ENCODE data around the gene PLD2.

PLD2 gene

DNA sequence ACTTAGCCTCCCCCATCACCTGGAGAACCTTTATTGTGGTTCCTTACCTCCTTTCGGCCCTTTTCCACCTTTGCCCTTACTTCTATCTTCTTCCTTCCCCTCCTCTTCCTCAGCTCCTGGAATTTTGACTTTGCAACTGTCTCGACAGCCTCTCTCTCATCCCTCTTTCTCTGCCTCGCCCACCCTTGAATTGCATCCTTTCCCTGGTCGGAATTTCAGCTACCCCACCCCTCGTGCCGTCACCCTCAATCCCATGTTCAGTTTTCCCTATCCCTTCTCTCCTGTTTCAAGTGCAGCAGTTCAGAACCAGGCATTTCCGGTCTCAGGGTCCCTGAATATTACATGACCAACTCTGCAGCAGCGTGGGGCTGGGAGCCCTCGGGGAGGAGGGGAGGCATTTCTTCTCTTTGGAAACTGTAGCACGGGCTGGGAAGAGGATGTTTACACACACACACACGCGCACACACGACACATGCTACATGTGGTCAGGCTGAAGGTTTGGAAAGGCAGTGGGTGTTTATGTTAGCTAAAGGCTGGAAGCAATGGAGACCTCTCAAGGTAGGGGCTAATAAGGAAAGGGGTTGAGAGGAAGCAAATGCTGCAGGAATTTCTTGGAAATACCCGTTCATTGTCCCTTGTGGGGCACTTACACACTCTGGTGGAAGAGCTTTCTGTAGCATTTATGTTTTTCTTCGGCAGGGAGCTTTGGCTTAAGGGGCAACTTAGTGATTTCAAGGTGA lies 27.2 kb downstream of the PLD2 start:
- no peak for DNase-seq (ENCODE audit: low read depth)

DNA sequence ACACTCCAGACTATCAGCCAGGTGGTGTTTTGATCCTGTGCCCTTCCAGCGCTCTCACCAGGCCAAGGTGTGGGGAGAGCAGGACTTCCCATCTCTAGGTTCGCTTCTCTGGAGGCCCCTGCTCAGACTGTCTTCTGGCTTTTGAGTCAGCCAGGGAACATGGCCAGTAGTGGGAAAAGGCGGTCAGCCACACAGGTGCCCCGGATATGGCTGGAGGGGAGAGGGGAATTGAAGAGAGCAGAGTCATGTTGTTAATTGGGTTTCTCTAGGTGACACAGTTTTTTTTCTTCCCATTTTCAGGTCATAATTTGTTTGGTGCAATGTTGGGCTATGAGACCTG lies 27.7 kb downstream of the PLD2 start:
- no peak for DNase-seq (ENCODE audit: low read depth)

DNA sequence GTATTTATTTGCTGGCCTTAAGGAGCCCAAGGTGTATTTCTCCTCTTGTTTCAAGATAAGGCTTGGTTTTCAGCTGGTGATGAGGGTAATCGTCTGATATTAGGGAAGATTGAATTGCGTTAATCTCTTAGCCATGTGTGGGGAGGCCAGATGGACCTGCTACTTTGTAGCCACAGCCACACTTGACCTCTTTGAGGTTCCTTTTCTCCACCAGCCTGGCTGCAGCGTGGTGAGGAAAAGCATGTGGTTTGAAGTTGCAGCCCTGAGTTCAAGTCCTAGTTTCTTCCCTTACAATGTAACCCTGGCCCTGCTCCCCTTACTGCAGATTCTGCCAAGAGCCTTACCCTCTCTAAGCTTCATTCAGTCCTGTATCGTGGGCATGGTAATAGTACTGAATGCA lies 29.3 kb downstream of the PLD2 start:
- DNase-seq (ENCODE audit: low read depth), result no peak

DNA sequence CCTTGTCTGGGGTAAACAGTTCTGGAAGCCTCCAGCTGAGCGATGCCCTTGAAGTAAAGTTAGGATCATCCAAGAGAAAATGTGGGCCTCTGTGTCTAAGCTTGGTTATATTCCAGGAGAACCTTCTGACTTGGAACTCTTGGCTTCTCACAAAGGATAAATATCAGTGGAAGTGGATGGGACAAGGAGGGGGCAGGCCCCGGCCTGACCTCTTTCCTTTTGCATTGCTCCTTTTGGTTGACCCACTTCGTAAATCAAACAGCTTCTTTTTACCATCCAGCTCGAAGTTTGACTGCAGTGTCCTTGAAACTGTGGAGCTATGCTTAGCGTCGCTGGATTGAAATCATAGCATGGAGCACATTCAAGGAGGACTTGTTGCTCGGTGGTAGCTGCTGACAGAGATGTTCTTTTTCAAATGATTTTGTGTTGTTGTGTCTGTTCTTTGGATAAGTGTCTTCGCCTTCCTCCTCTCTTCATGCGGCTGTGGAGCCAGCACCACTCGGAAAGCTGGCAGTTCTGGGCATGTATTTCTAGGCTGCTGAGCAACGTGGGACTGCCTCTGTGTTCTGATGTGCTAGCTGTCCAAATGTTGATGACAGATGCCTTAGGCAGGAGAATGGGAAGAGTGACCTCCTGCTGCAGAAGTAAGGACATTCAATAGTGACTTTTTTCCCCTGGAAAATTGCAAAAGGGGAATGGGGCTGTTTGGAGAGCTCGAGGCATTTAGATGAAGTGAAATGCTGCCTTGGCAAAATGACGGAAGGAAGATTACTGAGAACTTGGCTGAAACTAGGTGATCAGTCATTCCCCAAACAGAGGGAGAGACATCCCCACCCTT lies 30.7 kb downstream of the PLD2 start:
- DNase-seq (ENCODE audit: low read depth), result no peak

DNA sequence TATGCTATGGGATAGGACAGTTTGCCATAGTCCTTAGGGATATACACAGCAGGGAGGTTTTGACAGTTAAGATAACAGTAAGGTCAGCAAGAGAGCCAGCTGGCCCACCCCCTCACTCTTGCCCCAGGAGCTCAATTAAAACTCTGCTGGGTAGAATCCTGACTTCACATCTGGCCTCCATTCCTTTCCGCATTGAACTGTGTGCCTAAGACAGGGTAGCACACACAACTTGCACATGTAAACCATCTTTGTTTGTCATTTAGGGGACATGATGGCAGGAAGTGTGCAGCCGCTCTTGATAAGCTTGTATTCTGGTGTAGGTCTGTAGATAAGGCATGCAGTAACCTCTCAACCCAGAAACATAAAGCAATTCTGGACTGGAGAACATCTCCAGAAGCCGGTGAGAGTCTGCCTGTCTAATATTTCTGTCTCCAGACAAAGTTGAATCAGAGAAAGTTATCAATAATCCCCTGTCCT lies 31.4 kb downstream of the PLD2 start:
- no peak for DNase-seq (ENCODE audit: low read depth)

- DNase-seq (ENCODE audit: low read depth), result no peak
Measured at GRCh38 chr17:4839221-4839620, 32.3 kb downstream of the PLD2 start.

DNA sequence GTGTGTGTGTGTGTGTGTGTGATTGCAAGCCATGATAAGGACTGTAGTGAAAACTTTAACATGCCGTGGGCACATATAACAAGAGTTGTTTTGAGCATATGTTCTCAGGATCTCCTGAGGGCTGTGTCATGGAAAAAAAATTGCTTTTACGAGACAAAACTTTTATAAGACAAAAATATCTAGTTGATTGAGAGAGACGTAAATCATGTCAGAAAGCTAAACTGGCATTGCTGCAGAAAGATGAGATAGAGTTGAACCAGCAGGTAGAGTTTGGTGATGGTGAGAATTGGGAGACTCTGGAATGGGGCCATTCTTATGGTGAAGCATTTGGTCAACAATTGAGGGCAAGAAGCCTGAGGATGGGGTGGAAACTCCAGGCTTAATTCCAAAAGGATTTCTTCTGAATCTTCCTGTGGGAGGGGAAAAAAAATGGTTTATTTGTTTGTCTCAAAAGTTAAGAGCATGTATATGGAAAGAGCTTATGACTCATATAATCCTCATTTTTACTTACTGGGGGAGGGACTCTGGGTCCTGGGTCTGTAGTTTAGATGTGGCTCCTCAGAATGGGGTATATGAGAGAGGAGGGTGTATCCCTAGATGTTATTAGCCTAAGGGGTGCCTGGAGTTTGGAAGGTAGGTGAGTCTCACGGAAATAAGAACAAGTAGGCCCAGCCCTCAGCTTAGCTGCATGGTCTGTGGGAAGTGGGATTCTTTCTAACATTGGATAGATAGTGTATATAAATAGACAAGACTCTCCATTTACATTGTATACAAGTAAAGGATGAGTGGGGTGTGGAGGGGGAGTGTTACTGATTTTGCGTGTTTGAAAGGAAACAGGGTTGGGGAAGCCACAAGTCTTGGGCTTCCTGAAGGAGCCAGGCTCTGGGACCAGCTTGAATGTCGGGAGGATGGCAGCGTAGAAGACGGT lies 33.3 kb downstream of the PLD2 start:
- DNase-seq (ENCODE audit: low read depth), result no peak

- no peak for DNase-seq (ENCODE audit: low read depth)
Measured at GRCh38 chr17:4840893-4841242, 33.9 kb downstream of the PLD2 start.

DNA sequence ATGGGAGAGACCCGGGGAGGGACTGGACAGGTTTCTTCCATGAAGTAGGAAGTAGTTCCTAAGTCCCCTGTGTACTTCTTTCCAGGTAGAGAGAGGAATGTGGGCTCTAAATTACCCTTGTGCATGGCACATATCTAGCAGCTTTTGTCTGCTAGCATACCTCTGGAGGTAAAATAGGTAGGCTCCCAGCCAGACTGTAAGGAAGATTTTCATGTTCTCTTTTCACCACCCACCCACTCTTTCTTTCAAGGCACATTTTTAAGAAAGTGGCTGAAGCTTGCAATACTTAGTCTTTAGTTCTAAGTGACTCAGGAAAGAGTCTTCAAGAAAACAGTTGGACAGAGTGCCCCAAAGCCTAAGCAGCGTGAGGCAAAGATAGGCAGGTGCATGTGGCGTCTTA lies 35.4 kb downstream of the PLD2 start:
- DNase-seq (ENCODE audit: low read depth), result no peak

DNA sequence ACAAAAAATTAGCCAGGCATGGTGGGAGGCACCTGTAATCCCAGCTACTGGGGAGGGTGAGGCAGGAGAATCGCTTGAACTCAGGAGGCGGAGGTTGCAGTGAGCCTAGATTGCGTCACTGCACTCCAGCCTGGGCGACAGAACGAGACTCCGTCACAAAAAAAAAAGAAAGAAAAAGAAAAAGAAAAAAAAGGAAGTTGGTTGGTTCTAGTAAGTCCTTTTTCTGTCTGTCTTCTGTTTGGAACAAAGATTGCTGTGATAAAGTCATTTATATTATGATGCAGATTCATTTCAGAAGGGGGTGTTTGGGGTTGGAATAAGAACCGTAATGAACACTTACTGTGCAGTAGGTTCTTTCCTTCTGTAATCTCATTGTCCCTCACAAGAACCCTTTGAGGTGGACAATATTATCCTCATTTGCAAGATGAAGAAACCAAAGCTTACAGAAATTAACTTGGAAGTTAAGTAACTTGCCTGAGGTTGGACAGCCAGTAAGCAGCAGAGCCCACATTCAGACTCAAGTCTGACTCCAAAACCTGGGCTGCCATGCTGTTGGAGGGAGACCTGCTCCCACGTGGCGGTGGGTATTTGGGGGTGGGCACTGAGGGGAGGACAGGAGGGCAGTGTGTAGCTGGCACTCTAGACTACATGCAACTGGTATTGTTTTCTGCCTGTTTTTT lies 36.5 kb downstream of the PLD2 start:
- no peak for DNase-seq (ENCODE audit: low read depth)

GRCh38 chr17:4845118-4845517 lies 38.2 kb downstream of the PLD2 start:
- DNase-seq (ENCODE audit: low read depth), result no peak

DNA sequence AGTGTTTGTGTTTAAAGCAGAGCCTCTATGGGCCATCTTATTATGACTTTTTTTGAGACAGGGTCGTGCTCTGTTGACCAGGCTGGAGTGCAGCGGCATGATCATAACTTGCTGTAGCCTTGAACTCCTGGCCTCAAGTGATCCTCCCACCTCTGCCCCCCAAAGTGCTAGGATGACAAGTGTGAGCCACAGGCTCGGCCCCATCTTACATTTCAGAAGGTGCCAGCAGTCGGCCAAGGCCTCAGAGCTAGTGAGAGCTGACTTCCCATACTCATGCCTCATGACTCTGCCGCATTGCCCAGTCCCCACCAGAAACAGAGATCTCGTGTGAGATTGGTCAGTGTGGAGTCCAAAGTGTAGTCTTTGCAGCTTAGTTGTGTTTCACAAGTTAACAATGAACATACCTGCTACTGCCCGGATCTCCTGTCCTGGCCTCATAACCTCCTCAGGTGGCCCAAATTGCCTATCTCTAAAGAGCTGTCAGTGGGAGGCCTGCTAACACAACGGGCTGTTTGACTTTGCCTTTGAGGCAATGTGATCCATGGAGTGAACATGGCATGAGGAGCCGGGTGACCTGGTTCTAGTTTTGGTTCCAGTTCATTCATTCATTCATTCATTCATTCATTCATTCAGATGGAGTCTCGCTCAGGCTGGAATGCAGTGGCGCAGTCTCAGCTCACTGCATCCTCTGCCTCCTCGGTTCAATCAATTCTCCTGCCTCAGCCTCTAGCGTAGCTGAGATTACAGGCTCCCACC lies 39.9 kb downstream of the PLD2 start:
- DNase-seq (ENCODE audit: low read depth), result no peak

- DNase-seq (ENCODE audit: low read depth), result no peak
Measured at GRCh38 chr17:4849011-4849536, 42.1 kb downstream of the PLD2 start.

DNA sequence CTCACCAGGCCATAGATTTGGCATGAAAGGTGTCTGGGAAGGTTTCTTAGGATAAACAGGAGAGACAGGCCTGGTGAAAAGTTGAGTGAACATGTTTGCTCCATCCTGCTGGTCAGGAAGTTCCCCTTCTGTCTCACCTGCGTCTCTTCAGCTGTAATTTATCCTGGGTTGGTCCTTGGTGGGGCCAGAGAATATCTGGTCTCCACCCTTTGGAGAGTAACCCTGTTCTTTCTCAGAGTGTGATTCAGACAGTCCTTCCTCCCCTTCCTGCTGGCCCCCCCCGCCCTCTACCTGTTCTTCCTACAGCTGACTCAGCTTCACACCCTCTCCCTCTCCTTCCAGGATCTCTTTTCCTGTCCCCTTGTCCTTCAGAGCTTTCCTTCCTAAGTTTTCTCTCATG lies 43.3 kb downstream of the PLD2 start:
- DNase-seq (ENCODE audit: low read depth), result no peak

- no peak for DNase-seq (ENCODE audit: low read depth)
Measured at GRCh38 chr17:4851084-4851483, 44.1 kb downstream of the PLD2 start.

DNA sequence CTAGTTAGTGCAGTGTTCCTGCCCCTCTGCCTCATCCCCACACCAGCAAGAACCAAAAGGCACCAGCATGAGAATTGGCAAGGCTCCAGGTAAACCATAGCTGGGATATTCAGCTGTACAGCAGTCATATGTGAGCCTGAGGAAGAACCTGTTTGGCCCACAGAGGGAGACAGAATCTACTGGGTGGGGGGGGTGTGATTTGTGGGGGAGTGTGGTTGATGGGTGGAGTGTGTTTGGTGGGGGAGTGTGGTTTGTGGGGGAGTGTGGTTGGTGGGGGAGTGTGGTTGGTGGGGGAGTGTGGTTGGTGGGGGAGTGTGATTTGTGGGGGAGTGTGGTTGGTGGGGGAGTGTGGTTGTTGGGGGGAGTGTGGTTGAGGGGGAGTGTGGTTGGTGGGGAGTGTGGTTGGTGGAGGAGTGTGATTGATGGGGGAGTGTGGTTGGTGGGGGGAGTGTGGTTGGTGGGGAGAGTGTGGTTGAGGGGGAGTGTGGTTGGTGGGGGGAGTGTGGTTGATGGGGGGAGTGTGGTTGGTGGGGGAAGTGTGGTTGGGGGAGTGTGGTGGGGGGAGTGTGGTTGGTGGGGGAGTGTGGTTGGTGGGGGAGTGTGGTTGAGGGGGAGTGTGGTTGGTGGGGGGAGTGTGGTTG lies 45.7 kb downstream of the PLD2 start:
- no peak for DNase-seq (ENCODE audit: low read depth)

DNA sequence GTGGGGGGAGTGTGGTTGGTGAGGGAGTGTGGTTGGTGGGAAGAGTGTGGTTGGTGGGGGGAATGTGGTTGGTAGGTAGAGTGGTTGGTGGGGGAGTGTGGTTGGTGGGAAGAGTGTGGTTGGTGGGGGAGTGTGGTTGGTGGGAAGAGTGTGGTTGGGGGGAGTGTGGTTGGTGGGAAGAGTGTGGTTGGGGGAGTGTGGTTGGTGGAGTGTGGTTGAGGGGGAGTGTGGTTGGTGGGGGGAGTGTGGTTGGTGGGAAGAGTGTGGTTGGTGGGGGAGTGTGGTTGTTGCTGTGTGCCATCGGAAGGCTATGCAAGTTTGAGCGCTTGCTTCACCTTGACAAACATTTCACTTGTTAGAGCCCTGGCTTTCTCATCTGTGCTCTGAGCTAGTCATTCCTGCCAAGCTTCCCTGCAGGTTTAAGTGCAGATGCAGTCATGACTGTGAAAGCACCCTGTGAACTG lies 46.3 kb downstream of the PLD2 start:
- no peak for DNase-seq (ENCODE audit: low read depth)

- DNase-seq (ENCODE audit: low read depth), result no peak
Measured at GRCh38 chr17:4854111-4854681, 47.2 kb downstream of the PLD2 start.

DNA sequence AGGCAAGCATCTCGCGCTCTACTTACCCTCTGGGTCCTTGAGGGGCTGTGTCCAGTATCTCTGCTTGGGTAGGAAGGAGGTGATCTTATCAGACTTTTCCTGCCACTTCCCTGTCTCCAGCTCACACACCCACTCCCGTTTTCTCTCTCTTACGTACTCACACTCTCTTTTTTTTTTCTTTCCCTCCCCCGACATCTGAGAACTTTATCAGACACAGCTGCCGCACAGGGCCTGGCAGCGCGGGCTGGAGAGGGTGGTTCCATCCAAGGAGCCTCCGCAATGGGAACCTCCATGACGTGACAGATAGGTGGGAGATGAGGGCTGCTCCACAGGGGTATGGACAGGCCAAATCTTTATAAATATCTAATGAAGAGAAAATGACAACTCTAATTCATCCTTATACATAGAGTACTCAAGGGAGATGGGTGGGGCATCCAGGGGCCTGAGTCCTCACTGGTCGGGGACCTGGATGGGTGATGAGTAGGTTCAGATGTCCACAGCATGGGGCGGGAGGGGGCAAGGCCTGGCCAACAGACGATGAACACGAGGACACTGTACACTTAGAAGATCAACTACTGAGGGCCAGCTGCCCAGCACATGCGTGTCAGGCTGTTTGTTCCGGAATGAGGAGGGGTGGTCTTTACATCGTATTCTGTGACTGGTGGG lies 49.5 kb downstream of the PLD2 start:
- DNase-seq (ENCODE audit: low read depth), result no peak

Measured in HS-27A (cell line).